ENCODE measurements around the gene HOXA2. TPM values are rescaled to one million over a fixed set of nuclear protein-coding genes. Genes with fewer than 3 reads are reported as not detected.

HOXA2 gene
- total and polyA plus RNA-seq, 2 of the 13 experiments (the other 11 are each of a cell fraction or from before 2014, with no cell fraction given): 0.22 to 0.29 TPM

GRCh38 chr7:27101957-27102580 is 414 bp downstream of the HOXA2 start (continued):
- TF ChIP-seq, protein P1, sequence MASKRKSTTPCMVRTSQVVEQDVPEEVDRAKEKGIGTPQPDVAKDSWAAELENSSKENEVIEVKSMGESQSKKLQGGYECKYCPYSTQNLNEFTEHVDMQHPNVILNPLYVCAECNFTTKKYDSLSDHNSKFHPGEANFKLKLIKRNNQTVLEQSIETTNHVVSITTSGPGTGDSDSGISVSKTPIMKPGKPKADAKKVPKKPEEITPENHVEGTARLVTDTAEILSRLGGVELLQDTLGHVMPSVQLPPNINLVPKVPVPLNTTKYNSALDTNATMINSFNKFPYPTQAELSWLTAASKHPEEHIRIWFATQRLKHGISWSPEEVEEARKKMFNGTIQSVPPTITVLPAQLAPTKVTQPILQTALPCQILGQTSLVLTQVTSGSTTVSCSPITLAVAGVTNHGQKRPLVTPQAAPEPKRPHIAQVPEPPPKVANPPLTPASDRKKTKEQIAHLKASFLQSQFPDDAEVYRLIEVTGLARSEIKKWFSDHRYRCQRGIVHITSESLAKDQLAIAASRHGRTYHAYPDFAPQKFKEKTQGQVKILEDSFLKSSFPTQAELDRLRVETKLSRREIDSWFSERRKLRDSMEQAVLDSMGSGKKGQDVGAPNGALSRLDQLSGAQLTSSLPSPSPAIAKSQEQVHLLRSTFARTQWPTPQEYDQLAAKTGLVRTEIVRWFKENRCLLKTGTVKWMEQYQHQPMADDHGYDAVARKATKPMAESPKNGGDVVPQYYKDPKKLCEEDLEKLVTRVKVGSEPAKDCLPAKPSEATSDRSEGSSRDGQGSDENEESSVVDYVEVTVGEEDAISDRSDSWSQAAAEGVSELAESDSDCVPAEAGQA (IDR thresholded peaks at IDR 0.05; ENCODE audit: low read depth): no peak
- TF ChIP-seq, protein P1 (CRISPR knock-in tag; IDR thresholded peaks at IDR 0.05; ENCODE audit: borderline replicate concordance): no peak
- no peak for TF ChIP-seq NFKB2 (CRISPR knock-in tag; IDR thresholded peaks at IDR 0.05; ENCODE audit: borderline replicate concordance)
- no peak for TF ChIP-seq GLI4 (CRISPR knock-in tag; IDR thresholded peaks at IDR 0.05; ENCODE audit: borderline replicate concordance)
- TF ChIP-seq DPF2 (CRISPR knock-in tag; IDR thresholded peaks at IDR 0.05; ENCODE audit: borderline replicate concordance, low read depth): no peak
- TF ChIP-seq ZNF251 (CRISPR knock-in tag; IDR thresholded peaks at IDR 0.05): no peak

All from HepG2 (cell line).